Stimulated activated CD8-positive, alpha-beta memory T cell treated with anti-CD3 and anti-CD28 coated beads, Interleukin-7, amount 100 ng/mL, for 1 hour (primary cell): ENCODE results near the gene ZNF275.
A peak's percentile ranks its signal among the peaks of the same experiment; 100 is the strongest.
"Not testable (repeated sequence)": the region's sequence is repeated elsewhere in the genome, so short reads cannot be mapped to it uniquely, and the experiment has no call there.

Source experiments
- DNase-seq, 2 donors: peaks; one replicate each; pipeline ENCODE4 v3.0.0-alpha.2; 2020; ENCODE audit warnings: low read depth in 2 of 2

ZNF275 gene

GRCh38 chrX:153333821-153334653 is at the start of gene ZNF275:
Gene ZNF275, plus strand, starts transcription at chrX:153334153. Its CDS starts 2,527 bp downstream, at chrX:153336680.
- DNase-seq, result peak; percentile 57 to 59

- DNase-seq, result not testable (repeated sequence)
Observed at GRCh38 chrX:153285678-153286077, 48.3 kb upstream of the ZNF275 start.

GRCh38 chrX:153288807-153289206 is 45.1 kb upstream of the ZNF275 start:
- DNase-seq, result not testable (repeated sequence)

- not testable (repeated sequence) for DNase-seq
Observed at GRCh38 chrX:153293485-153294071, 40.4 kb upstream of the ZNF275 start.

- no peak for DNase-seq
Observed at GRCh38 chrX:153297376-153297775, 36.6 kb upstream of the ZNF275 start.

- no peak for DNase-seq
Observed at GRCh38 chrX:153299855-153300254, 34.1 kb upstream of the ZNF275 start.

GRCh38 chrX:153301746-153302145 is 32.2 kb upstream of the ZNF275 start:
- no peak for DNase-seq

GRCh38 chrX:153302796-153303195 is 31.2 kb upstream of the ZNF275 start:
- no peak for DNase-seq

- DNase-seq, result no peak
Observed at GRCh38 chrX:153303276-153304262, 30.4 kb upstream of the ZNF275 start.

GRCh38 chrX:153304988-153305736 is 28.8 kb upstream of the ZNF275 start:
- DNase-seq, result no peak

- DNase-seq, result no peak
Observed at GRCh38 chrX:153305972-153306371, 28.0 kb upstream of the ZNF275 start.

- DNase-seq, result no peak
Observed at GRCh38 chrX:153306527-153307115, 27.3 kb upstream of the ZNF275 start.

GRCh38 chrX:153307276-153308178 is 26.4 kb upstream of the ZNF275 start:
- no peak for DNase-seq

- DNase-seq, result no peak
Observed at GRCh38 chrX:153310901-153311300, 23.1 kb upstream of the ZNF275 start.

GRCh38 chrX:153312041-153312440 is 21.9 kb upstream of the ZNF275 start:
- no peak for DNase-seq

- DNase-seq, result no peak
Observed at GRCh38 chrX:153312842-153313241, 21.1 kb upstream of the ZNF275 start.

- no peak for DNase-seq
Observed at GRCh38 chrX:153317306-153317705, 16.6 kb upstream of the ZNF275 start.

GRCh38 chrX:153317996-153318722 is 15.8 kb upstream of the ZNF275 start:
- DNase-seq, result no peak

- no peak for DNase-seq
Observed at GRCh38 chrX:153318811-153319210, 15.1 kb upstream of the ZNF275 start.
